ENCODE measurements around the gene FOXL1. TPM values are rescaled to one million over a fixed set of nuclear protein-coding genes. Genes with fewer than 3 reads are reported as not detected.

The FOXL1 gene
- total and polyA plus RNA-seq, 12 donors: 0.18 to 2.1 (median 0.69) TPM

DNA sequence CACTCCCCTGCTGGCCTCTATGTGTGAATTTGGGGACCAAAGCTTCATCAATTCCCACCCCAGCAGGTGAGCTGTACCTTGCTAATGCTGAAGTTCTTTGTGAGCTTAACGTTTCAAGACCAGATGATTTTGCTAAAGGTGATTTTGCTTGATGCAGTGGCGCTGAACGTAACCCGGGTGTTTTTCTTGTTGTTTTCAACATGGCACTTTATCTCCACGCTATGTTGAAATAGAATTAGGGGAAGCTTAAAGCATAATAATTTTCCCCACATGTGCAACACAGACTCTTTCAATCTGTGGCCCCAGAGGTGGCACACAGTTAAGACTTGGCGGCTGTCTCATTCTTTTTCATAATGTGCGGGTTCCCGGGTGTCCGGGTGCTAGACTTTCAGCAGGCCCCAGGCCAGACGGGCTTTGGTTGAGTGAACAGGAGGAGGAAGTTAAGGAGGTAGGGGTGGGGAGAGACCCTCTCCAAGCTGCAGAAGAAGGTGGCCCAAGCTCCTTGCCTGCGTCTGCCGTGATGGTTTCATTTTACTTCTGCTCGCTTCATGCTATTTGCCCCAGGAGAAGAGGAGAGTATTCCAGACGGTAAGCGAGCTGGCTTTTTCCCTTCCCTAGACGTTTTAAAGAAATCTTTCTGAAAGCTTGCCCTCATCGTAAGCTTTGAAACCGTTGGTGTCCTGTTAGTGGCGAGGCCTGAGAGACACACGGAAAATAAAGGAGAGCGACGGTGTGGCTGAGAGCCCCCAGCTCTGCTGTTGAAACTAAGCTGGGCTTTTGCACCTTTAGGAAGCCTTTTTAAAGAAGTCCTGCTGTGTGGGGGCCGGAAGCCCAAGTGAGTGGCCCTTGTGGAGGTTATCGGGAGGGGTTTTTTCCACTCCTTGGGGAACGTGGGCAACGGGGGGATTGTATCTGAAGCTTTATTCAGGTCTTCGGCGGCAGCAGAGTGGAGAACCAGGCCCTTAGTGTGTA, 7.5 kb upstream of the FOXL1 start:
- Histone ChIP-seq H3K4me3 (peak overlapping the region in 1 of 4 donors; percentile 54), H3K27ac (peak overlapping the region in 2 of 5 donors; percentile 34 to 67), H3K36me3 (replicated peaks in 1 of 2) (no peaks in the 10 kb centered on the region), H3K27me3 (peaks cover 69% of the 10 kb centered on the region), H3K4me1 (replicated peaks in 1 of 2) (no peaks in the 10 kb centered on the region), H3K9me3 (replicated peaks in 1 of 3) (no peaks in the 10 kb centered on the region)
- WGBS, 4 donors: 60 to 67% (median 62%) methylated on average over 26 to 28 of the region's 28 CpGs
- intact Hi-C loops (cut with DNase I): loop anchor here in 1 of 2 donors (5.0 kb wide), 1 partner anchor 486 kb away; no protein-coding TSS in a partner anchor
- no peak for DNase-seq
- no peak for TF ChIP-seq POLR2A (IDR thresholded peaks at IDR 0.05)
- TF ChIP-seq, protein P1, sequence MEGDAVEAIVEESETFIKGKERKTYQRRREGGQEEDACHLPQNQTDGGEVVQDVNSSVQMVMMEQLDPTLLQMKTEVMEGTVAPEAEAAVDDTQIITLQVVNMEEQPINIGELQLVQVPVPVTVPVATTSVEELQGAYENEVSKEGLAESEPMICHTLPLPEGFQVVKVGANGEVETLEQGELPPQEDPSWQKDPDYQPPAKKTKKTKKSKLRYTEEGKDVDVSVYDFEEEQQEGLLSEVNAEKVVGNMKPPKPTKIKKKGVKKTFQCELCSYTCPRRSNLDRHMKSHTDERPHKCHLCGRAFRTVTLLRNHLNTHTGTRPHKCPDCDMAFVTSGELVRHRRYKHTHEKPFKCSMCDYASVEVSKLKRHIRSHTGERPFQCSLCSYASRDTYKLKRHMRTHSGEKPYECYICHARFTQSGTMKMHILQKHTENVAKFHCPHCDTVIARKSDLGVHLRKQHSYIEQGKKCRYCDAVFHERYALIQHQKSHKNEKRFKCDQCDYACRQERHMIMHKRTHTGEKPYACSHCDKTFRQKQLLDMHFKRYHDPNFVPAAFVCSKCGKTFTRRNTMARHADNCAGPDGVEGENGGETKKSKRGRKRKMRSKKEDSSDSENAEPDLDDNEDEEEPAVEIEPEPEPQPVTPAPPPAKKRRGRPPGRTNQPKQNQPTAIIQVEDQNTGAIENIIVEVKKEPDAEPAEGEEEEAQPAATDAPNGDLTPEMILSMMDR (IDR thresholded peaks at IDR 0.05): no peak

DNA sequence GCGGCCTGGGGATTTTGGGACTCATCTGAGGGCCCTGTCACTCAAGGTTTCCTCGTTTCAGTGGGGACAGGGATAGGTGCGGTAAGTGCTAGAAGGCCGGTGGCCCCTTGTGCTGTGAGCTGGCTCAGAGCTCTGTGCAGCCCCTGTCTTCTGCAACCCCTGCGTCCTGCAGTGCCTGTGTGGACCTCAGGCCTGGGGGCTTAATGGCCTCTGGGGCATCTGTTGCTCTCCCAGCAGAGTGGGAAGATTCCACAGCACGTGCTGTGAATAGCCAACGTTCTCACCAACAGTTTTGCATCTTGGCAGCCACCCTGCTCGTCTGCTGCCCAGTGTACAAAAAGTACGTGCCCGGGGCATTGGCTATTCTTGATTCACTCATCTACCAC, 6.8 kb upstream of the FOXL1 start:
- Histone ChIP-seq H3K27me3 (peaks cover 67% of the 10 kb centered on the region), H3K36me3 (replicated peaks in 1 of 2) (no peaks in the 10 kb centered on the region), H3K4me1 (replicated peaks in 1 of 2) (no peaks in the 10 kb centered on the region), H3K27ac (peak overlapping the region in 2 of 5 donors; percentile 34 to 67), H3K4me3 (peak overlapping the region in 1 of 4 donors; percentile 54), H3K9me3 (replicated peaks in 1 of 3) (no peaks in the 10 kb centered on the region)
- TF ChIP-seq, protein P1 (IDR thresholded peaks at IDR 0.05): no peak
- no peak for TF ChIP-seq POLR2A (IDR thresholded peaks at IDR 0.05)
- no peak for DNase-seq
- 39 to 61% (median 52%) methylated on average over 7 to 10 of the region's 10 CpGs for WGBS, 4 donors
- intact Hi-C loops (cut with DNase I): loop anchor here in 1 of 2 donors (5.0 kb wide), 1 partner anchor 486 kb away; no protein-coding TSS in a partner anchor

DNA sequence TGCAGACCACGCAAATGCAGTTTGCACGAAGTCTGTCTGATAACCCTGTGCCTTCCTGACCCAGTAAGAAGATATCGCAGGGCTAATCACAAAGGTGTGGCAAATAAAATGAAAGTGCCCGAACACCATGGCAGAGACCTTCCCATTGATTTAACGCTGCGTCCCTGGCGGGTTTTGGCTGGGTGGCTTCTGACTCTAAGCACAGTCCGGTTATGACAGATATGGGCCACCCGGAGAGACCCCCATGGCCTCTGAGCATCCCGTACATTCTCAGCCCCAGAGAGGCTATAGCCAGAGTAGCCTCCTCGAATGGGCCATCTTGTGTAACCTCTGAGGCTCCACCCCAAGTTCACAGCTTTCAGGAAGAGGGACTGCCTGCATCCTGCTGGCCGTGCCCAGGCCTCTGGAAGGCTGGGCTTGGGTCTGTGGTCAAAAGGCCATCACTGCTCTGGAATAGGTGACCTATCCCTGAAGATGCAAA, 6.3 kb upstream of the FOXL1 start:
- no peak overlapping the region for H3K4me3 ChIP-seq
- intact Hi-C loops (cut with DNase I): loop anchor here in 1 of 2 donors (5.0 kb wide), 1 partner anchor 485 kb away; no protein-coding TSS in a partner anchor
- H3K36me3 ChIP-seq (replicated peaks in 1 of 2): no peaks in the 10 kb centered on the region
- WGBS, 4 donors: 47 to 67% (median 53%) methylated on average over 4 to 12 of the region's 12 CpGs
- DNase-seq: no peak
- H3K27ac ChIP-seq: peak overlapping the region in 2 of 5 donors; percentile 34 to 67
- no peaks in the 10 kb centered on the region for H3K9me3 ChIP-seq (replicated peaks in 1 of 3)
- peaks cover 66% of the 10 kb centered on the region for H3K27me3 ChIP-seq
- TF ChIP-seq, protein P1 (IDR thresholded peaks at IDR 0.05): no peak
- TF ChIP-seq POLR2A (IDR thresholded peaks at IDR 0.05): no peak
- H3K4me1 ChIP-seq (replicated peaks in 1 of 2): no peaks in the 10 kb centered on the region

DNA sequence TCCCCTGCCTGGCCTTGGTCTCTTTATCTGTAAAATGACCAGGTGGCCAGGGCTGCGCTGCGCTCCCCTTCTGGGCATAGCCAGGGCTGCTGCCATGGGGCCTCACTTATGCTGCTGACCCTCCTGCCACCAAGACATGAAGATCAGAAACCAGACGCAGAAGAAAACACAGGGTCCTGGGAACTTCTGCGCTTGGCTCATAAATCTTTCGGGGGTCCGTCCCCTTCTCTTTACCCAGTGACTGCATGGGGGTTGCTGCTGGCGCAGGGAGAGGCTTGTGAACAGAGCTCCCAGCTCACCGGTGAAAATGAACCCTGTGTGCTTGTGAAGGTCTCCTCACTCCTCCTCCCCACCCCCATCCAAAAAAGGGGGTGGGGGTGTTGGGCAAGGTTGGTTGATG, 5.7 kb upstream of the FOXL1 start:
- Histone ChIP-seq H3K27me3 (peaks cover 64% of the 10 kb centered on the region), H3K27ac (peak overlapping the region in 2 of 5 donors; percentile 34 to 67), H3K36me3 (replicated peaks in 1 of 2) (no peaks in the 10 kb centered on the region), H3K4me3 (no peak overlapping the region), H3K9me3 (replicated peaks in 1 of 3) (no peaks in the 10 kb centered on the region), H3K4me1 (replicated peaks in 1 of 2) (no peaks in the 10 kb centered on the region)
- no peak for DNase-seq
- 50 to 78% (median 58%) methylated on average over 6 to 8 of the region's 8 CpGs for WGBS, 4 donors
- intact Hi-C loops (cut with DNase I): loop anchor here in 1 of 2 donors (5.0 kb wide), 1 partner anchor 485 kb away; no protein-coding TSS in a partner anchor
- TF ChIP-seq POLR2A (IDR thresholded peaks at IDR 0.05): no peak
- TF ChIP-seq, protein P1 (IDR thresholded peaks at IDR 0.05): no peak
